NCI-H187 (cell line): ENCODE data around the gene ADNP.

Source experiments
- DNase-seq, 2 experiments: peaks; one replicate each; lab custom pipeline; 2025; lab: John Stamatoyannopoulos, UW

ADNP gene

GRCh38 chr20:50872560-50873425 is 58.4 kb downstream of the ADNP start:
- no peak for DNase-seq

- DNase-seq, result no peak
Measured at GRCh38 chr20:50870561-50871161, 60.6 kb downstream of the ADNP start.

- DNase-seq, result no peak
Measured at GRCh38 chr20:50868509-50869495, 62.4 kb downstream of the ADNP start.

- DNase-seq, result no peak
Measured at GRCh38 chr20:50867805-50868204, 63.4 kb downstream of the ADNP start.

DNA sequence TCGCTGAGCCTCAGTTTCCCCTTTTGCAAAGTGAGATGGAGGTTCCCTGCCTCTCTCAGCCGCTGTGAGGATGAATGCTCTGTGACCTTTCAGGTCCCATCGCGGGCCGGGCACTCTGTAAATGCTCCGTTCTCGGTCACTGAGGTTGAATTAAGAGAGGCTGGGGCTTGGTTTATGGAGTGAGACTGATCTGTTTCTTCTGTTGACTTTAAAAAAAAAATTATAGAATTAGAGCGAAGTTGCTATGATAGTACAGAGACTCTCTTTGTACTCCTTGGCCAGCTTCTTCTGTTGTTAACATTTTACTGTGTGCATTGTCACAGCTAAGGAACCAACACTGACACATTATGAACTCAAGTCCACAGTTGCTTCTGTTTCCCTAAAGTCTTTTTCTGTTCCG is 64.4 kb downstream of the ADNP start:
- no peak for DNase-seq

- DNase-seq, result no peak
Measured at GRCh38 chr20:50866036-50866685, 65.1 kb downstream of the ADNP start.

DNA sequence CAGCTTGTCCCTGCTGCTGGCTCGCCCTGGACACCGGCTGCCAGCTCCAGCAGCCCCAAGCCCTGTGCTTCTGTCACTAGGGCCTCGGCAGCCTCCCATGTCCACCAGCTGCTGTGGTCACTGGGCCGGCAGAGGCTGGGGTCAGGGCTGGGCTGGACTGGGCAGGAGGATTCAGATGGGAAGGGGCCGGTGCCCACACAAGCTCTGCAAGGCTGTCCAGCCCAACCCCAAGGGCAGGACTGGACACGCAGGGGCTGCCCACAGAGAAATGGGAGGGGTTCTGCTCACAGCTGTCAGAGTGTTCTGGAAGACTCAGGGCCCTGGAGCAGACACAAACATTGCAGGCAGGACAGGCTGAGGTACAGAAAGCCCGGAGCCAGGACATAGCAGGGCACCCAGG is 65.6 kb downstream of the ADNP start:
- no peak for DNase-seq

DNA sequence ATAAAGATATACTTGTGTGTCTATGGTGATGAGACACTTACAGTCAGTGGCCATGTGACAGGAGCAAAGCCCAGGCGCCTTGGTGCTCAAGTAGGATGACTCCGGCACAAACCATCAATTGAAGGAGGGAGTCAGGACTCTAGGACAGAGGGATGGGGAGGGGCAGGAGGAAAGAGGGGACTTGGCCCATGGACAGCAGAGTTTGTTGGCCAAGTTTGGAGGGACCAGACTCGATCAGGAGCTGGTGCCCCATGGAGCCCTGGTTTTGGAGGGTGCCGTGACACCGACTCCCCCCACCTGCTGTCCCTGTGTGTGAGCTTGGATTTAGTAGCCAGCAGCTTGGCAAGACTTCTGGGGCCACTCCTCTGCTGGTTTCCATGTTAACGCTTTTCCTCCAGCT is 66.1 kb downstream of the ADNP start:
- DNase-seq, result no peak

GRCh38 chr20:50862546-50862945 is 68.7 kb downstream of the ADNP start:
- no peak for DNase-seq

GRCh38 chr20:50861012-50861411 is 70.2 kb downstream of the ADNP start:
- DNase-seq, result no peak

DNA sequence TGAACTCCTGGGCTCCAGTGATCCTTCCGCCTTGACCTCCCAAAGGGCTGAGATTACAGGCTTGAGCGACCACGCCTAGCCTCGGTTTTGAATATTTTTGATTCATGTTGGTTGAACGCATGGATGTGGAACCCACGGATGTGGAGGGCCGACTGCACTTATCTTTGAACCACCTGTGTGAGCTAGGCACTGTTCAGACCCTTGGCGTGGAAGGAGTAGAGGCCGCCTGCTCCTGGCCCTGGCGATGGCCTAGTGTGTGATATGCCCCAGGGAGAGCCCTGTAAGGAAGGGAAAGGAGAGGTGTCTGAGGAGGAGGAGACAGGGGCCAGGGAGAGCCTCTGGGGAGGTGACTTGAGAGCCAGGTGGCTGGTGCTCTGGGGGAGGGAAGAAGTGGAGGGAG is 72.1 kb downstream of the ADNP start:
- DNase-seq, result no peak

DNA sequence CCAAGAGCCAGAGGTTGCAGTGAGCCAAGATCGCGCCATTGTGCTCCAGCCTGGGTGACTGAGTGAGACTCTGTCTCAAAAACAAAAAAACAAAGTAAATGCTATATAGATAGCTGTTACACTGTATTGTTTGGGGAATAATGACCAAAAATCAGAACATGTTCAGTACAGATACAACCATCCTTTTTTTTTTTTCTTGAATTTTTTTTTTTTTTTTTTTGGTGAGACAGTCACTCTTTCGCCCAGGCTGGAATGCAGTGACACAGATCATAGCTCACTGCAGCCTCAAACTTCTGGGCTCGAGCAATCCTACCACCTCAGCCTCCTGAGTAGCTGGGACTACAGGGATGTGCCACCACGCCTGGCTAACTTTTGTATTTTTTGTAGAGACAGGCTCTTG is 72.7 kb downstream of the ADNP start:
- no peak for DNase-seq

DNA sequence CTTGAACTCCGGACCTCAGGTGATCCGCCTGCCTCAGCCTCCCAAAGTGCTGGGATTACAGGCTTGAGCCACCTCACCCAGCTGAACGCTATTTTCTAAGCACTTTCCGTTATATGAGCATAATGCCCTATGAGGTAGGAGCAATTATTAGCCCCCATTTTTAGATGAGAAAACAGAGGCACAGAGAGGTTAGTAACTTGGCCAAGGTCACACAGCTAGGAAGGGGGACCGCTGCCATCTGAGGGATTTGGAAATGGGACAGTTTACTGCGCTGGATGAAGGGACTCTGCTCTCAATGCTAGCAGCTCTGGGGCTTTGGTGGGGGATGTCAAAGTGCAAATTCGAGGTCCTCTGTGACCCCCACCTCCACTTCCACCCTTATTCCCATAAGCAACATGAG is 73.9 kb downstream of the ADNP start:
- no peak for DNase-seq

DNA sequence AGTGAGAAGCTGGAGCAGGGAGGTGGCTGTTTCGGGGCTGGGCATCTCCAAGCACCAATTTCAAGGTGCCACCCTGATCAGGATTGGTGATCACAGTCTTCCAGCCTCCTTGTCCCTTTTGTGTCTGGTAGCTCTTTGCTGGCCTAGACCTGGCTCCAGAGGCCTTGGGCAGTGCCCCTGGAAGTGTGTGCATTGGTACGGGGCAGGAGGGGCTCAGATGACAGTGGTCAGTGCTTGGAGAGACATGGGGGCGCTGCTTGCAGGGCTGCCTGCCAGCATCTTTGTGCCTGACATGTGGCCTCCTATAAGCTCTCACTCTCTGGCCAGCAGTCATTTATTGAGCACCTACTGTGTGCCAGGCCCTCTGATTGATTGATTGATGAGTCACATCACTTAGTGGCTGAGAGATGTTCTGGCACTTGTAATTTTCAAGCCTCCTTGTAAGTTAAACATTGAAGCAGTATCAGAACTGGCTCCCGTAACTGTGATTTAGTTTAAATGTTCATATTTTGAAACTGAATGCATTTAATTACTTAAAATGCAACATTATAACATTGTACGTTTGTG is 74.7 kb downstream of the ADNP start:
- no peak for DNase-seq

- DNase-seq, result no peak
Measured at GRCh38 chr20:50855498-50856474, 75.5 kb downstream of the ADNP start.

DNA sequence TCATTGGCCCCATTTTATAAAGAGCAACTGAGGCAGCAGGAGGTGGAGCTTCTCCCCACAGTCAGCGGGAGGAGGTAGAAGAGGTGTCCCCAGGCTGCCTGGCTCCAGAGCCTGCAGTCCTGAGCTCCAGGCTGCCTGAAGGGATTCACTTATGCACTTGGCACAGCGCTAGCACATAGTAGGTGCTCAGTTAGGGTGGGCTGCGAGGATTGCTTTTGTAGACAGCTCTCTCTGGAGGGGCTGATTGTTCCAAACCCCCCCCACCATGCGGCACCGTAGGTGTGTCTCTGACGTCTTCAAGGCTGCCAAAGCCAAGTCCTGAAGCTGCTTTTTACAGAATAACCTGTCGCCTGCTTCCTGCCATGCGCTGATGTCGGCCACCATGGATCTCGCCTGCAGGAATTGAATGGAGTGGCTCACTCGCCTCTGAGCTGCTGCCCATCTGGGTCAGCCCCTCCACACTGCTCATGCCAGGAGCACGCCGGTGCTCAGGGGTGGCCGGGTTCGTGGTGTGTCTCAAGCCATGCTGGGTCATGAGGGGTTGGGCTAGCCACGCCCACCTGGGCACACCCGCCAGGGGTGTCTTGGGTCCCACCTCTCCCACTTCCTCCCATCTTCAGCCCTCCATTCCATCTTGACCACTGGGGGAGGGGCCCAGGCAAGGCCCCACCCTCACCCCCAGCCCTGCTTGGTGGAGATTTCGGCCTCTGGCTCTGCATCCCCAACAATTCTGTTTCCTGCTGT is 76.6 kb downstream of the ADNP start:
- DNase-seq, result no peak

DNA sequence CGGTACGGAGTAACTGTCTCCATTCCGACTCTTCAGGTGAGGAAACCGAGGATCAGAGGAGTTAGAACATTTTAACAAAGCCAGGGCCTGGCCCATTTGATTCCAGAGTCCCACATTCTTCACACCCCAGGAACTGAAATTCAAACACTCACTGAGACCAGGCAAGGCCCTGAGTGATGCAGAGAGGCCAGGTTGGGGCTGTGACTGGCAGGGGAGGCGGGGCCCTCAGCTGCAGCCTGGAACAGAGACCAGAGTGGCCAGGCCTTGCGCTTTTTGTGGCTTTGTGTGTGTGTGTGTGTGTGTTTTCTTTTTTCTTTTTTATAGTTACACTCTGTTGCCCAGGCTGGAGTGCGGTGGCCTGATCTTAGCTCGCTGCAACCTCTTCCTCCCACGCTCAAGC is 79.2 kb downstream of the ADNP start:
- DNase-seq, result no peak

DNA sequence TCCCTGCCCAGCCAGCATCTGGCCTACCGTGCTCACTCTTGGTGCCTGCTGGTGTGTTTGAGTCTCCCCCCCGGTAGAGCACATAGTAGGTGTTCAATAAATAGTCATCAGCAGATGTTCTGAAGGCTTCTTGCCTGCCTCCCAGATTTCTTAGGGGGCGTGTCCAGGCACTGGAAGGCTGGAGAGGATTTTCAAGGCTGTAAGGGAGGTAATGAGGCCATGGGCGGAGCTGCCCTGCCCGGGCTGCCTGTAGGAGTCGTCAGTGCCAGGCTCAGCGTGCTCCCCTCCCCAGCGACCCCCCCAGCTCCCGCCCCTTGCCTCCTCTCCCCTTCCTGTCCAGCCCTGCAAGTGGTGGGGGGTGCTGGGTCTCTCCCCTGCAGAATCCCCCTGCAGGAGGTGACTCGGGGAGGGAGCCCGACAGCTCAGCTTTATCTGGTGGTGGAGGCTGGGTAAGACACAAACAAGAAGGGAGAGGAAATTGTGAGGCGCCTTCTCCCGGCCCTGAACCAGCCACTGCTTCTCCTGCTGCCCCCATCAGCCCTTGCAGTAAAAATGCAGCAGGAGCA is 80.4 kb downstream of the ADNP start:
- DNase-seq, result no peak
